AG10803 (cell line): ENCODE results near the gene C11orf71.

Experiments used
- DNase-seq: peaks from one replicate; pipeline ENCODE4 v3.0.0; 2010; ENCODE audit warnings: low read depth
- H3K4me3 ChIP-seq: 2 replicates; pipeline ENCODE4 v1.5.1; 2011; ENCODE audit warnings: mild to moderate bottlenecking, low read length, control low read depth
- TF ChIP-seq, protein P1 (sequence below): conservative IDR thresholded peaks from 2 replicates; pipeline ENCODE4 v1.5.1; 2011; ENCODE audit warnings: mild to moderate bottlenecking, low read length, control low read depth, inconsistent platforms

Gene C11orf71

DNA sequence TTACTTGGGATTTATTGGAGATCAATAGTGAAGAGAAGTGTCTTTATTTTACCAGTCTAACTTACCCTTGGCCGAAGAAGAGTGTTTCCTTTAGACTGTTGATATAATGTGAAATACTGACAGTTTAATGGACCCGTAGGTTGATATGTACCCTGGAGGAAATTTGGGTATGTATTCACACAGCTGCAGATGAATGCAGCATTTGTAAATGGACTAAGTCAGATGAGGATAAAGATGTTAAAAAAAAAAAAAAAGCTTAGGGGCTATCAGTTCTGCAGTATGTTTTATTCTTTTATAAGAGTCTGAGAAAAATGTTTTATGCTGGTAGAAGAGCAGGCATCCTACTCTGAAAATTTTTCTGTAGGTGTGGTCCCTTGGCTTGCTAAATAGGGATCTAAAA, 41.6 kb upstream of the C11orf71 start:
- no peak overlapping the region for H3K4me3 ChIP-seq
- no peak for DNase-seq
- TF ChIP-seq, protein P1, sequence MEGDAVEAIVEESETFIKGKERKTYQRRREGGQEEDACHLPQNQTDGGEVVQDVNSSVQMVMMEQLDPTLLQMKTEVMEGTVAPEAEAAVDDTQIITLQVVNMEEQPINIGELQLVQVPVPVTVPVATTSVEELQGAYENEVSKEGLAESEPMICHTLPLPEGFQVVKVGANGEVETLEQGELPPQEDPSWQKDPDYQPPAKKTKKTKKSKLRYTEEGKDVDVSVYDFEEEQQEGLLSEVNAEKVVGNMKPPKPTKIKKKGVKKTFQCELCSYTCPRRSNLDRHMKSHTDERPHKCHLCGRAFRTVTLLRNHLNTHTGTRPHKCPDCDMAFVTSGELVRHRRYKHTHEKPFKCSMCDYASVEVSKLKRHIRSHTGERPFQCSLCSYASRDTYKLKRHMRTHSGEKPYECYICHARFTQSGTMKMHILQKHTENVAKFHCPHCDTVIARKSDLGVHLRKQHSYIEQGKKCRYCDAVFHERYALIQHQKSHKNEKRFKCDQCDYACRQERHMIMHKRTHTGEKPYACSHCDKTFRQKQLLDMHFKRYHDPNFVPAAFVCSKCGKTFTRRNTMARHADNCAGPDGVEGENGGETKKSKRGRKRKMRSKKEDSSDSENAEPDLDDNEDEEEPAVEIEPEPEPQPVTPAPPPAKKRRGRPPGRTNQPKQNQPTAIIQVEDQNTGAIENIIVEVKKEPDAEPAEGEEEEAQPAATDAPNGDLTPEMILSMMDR = no peak

DNA sequence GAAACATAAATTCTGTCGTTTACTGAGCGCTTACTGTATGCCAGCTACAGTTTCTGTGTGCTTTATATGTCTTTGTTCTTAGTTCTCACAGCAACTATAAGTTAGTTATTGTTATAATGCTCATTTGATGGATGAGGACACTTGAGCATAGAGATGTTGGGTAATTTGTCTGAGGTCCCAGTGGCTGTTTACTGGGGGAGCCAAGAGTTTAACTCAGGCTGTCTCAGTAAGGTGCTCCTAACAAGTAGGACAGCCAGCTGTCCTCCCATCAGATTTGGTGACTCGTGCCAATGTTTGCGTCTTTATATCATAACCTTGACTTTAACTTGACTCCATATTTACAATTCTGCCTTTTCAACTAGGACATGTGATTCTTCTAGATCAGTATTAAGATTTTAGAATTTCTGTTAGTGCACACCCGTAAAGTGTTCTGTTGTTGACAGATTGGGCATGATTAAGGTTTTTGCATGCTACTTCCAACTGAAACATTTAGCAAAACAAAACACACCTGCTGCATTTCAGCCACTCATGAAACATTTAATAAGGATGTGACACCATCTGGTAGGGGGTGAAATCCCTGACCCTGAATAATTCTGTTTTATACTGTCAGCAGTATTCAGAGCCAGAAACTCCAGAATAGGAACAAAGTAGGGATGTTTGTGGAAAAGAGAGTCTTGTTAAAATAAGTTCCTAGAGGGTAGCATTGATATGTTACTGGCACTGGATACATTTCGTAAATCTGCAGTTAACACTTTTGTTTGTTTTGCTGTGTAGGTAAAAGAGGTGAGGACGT, 40.9 kb upstream of the C11orf71 start:
- TF ChIP-seq, protein P1 = no peak
- DNase-seq = peak; percentile 11
- H3K4me3 ChIP-seq = peak overlapping the region; percentile 97

DNA sequence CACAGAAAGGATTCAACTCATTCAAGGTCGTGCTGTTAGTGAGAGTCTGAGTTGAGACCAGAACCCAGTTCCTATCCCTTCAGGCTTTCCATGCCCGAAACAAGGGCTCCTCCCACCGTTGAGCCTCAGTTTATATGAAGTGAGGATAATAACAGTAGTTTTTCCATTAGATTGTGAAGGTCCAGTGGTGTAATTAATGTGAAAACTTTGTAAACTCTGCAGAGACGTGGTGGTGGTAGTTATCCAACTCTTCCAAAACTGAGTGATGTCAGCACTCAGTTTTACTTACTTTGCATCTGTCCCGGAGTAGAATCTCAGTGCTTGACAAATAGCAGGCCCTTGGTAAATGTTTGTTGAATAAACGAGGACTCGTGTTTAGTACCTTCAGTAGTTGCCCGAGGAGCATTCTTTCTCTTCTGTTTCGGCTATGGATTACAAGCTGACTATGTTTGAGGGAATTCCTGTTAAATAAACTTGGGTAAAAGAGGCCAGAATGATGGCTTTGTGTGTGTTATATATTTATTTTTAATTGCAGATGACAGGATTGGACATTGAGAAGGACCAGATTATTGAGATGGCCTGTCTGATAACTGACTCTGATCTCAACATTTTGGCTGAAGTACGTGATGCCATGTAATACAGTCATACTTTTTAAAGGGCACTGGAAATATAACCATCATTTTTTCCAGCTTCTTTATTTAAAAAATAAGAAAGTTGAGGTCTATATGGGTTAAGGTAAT, 40.0 kb upstream of the C11orf71 start:
- peak overlapping the region; percentile 97 for H3K4me3 ChIP-seq
- TF ChIP-seq, protein P1 = no peak
- peak; percentile 27 for DNase-seq

DNA sequence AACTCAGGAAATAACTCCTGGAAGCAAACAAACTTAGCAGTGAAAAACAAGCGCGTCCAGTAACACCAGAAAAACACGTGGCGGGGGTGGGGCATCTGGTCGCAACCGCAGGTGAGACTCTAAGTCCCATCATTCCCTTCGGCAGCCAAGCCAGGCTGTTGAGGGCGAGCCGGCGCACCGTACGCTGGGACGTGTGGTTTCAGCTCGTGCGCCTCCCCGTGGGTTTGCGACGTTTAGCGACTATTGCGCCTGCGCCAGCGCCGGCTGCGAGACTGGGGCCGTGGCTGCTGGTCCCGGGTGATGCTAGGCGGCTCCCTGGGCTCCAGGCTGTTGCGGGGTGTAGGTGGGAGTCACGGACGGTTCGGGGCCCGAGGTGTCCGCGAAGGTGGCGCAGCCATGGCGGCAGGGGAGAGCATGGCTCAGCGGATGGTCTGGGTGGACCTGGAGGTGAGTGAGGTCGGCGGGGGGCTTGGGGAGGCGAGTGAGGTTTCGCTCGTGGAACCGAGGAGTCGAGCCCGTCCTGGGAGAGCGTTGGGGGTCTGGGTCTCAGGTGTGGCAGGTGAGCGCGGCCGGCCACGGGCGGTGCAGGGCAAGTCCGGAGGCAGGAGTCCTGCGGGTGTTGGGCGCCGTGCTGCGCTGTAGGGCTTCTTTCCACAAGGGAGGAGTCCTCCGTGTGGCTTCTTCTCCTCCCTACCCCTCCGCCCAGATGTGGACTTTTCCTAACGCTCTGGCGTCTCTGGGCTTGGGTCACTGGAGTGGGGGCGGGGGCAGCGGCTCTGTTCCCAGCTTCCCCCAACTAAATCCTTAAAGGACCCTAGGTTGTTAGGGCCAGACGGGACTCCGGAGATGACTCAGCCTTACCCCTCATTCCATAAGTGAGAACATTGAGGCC, 39.2 kb upstream of the C11orf71 start, which contains the start of gene REXO2:
REXO2 (plus strand) TSS at position 239 of the 892 bp plus-strand sequence; CDS start at position 301, 62 bp downstream.
- peak within 1 kb of the TSS; percentile 97 for H3K4me3 ChIP-seq
- DNase-seq = peak; percentile 95
- TF ChIP-seq, protein P1 = peak; percentile 49

DNA sequence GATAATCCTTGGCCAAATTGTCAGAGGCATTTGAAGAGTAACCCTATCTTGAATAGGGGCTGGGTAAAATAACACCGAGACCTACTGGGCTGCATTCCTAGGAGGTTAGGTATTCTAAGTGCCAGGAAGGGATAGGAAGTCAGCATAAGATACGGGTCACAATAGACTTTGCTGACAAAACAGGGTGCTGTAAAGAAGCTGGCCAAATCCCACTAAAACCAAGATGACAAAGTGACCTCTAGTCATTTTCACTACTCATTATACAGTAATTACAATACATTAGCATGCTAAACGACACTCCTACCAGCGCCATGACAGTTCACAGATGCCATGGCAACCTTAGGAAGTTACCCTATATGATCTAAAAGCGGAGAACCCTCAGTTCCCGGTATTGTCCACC, 38.0 kb upstream of the C11orf71 start:
- no peak overlapping the region for H3K4me3 ChIP-seq
- TF ChIP-seq, protein P1 = no peak
- DNase-seq = no peak

DNA sequence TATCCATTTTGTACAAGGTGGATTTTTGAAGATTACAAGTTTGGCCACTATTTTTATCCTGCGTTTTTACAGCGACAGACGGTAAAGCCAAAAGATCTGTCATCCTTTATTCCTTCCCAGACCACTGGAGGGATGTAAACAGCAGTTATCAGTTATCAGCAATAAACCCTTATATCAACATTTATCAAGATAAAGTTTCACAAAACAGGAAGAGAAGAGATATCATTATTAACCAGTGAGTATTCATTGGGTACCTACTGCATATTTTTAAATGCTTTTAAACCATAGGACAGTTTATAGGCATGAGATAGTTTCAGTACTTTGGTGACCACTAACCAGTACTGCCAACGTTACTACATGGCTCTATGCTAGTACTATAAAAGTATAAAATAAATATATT, 33.1 kb upstream of the C11orf71 start:
- TF ChIP-seq, protein P1 = no peak
- no peak overlapping the region for H3K4me3 ChIP-seq
- DNase-seq = no peak
